SKM-1 treated with dmso at 0.1 percent for 144 hours (cell line): ENCODE data around the gene DSTN.

ENCODE experiments used
- DNase-seq: peaks from one replicate; lab custom pipeline; 2025; ENCODE audit not compliant: unreplicated experiment; lab: John Stamatoyannopoulos, UW

Gene DSTN

GRCh38 chr20:17611540-17612286, 41.8 kb downstream of the DSTN start:
- DNase-seq = no peak

- no peak for DNase-seq
These were observed 42.6 kb downstream of the DSTN start for GRCh38 chr20:17612287-17612991.

- no peak for DNase-seq
These were observed 43.1 kb downstream of the DSTN start for GRCh38 chr20:17612992-17613327.

- DNase-seq = no peak
These were observed 43.7 kb downstream of the DSTN start for GRCh38 chr20:17613328-17614175.

DNA sequence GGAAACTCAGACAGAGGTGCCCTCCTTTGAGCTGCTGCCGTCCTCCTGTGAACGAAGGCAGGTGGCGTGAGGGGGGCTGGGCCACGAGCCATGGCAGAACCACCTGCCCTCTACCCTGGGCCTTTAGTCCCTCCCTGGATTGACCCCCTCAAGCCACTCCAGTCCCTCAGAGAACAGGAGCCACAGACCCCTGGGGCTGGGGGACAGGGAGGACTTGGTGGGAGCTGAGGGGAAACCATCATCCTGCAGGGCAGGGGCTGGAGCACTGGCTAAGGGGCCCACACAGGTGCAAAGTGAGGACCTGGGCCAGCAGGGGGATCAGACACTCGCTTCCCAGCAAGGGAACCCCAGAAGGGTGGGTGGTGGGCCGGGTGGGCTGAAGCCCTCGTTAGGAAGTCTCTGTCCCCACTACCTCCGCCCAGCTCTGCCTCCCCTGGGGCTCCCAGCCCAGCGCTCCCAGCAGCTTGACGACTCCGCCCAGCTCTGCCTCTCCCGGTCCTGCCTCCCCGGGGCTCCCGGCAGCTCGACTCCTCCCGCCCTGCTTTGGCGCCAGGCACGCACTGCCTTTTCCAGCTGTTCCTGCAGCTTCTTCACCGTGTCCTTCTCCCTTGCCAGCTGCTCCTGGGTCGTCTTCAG, 44.4 kb downstream of the DSTN start:
- no peak for DNase-seq

DNA sequence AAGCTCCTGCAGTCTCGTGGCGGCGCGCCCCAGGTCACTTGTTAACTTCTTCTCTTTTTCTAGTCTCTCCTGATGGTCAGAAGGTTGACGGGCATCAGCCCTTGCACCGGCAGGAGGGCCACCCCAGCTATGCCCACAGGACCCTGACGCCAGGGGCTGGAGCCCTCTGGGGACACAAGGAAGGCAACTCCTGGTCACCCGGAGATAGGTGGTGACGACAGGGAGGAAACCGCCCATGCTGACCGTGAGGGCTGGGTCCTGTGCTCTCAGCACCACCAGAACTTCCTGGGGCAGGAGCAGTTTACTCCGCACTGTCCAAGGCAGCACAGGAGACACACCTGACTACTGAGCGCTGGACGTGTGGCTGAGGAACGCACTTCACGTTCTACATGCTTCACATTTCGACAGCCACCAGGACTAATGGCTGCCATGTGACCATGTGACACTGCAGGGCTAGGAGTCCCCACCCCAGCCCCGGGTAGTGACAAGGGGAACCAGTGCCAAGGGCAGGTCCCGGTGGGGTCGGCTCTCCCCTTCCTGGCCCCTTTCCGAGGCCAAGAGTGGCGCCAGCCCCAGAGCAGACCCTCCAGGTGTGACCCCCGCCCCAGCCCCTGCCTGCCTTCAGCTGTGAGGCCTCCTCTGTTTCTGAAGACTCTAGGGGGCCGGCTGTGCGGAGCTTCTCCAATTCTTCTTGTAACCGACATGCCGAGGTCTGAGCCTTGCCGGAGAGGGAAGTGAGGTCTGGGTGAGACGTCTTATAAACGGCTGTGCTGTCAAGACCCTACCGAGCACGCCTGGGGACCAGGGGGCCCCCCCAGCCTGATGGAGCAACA, 45.2 kb downstream of the DSTN start:
- no peak for DNase-seq

DNA sequence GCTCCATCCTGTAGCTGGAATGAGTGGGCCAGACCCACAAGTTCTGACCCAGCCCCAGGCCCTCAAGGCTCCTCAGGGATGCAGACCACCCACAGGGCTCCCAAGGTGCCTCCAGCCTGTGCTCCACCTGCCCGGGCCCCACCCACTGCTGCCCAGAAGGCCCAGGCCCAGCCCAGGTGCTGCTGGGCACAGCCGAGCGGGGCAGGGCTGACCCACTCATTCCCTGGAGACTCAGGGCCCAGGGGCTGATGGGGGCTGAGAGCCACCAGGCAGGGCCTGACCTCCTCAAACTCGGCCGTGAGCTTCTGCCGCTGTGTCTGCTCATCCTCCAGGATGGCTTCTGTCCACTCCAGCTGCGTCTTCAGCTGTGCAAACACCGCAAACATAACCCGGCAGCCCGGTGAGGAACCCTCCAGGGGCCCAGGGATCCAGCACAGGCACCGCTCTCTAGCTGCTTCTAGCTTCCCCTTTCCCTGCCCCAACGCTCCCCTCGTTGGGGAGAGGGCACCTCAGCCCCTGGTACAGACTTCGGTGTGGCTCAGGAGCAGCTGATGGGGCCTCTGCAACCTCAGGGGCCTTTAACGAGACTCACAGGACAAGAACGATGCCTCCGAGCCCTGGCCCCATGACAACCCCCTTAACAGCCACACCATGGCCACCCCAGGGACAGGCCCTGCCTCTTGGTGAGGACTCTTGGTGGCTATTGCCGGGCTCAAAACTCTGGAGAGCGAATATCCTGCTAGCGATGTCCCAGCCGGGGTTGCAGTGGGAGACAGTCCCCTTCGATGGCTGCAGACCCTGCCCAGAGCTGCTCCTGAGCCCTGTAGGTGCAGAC, 46.0 kb downstream of the DSTN start:
- no peak for DNase-seq

- no peak for DNase-seq
These were observed 46.8 kb downstream of the DSTN start for GRCh38 chr20:17616480-17617211.

GRCh38 chr20:17617212-17617867, 47.5 kb downstream of the DSTN start:
- DNase-seq = no peak

DNA sequence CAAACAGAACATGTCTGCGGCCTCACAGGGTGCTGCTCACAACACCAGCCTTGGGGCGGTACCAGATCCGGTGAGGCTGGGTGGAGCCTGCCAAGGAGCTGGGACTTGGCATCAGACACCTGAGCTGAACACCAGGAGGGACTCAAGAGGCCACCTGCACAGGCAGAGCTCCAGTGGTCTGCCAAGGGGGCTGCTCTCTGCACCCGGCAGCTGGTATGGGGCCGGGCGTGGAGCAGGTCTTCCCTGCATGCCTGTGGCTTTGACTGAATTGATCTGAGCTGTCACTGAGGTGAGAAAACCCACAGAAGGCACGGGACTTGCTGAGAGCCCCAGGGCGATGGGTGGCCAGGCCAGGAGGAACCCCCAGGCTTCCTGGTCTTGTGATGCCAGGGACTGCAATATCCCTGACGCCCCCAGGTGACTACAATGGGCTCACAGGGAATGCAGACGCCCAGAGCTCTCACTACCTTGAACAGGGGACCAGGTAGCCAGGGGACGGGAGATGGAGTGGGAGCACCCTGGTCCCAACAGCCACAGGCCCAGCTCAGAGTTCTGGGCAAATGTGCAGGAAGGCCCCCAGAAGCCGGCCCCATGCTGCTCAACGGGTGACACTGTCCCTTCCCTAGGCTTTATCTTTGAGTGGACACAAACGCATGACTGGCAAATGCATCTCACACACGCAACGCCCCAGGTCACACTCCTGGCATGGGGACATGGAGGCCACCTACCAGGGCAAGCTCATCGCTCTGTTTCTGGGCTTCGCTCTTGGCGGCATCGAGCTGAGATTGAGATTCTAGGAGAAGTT, 48.2 kb downstream of the DSTN start:
- no peak for DNase-seq

DNA sequence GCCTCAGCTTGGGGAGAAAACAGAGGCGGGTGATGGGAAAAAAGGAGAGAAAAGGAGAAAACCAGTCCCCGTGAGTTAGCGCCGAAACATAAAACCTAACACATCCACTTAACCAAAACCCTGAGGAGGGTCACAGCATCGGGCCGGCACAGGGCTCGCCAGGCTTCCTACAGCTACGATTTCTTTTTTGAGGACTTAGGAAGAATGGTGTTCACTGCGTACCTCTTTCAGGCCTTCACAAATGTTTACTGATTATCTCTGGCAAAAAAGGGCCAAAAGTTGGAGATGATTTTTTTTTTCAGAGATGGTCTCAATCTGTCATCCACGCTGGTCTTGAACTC, 48.8 kb downstream of the DSTN start:
- DNase-seq = no peak

DNA sequence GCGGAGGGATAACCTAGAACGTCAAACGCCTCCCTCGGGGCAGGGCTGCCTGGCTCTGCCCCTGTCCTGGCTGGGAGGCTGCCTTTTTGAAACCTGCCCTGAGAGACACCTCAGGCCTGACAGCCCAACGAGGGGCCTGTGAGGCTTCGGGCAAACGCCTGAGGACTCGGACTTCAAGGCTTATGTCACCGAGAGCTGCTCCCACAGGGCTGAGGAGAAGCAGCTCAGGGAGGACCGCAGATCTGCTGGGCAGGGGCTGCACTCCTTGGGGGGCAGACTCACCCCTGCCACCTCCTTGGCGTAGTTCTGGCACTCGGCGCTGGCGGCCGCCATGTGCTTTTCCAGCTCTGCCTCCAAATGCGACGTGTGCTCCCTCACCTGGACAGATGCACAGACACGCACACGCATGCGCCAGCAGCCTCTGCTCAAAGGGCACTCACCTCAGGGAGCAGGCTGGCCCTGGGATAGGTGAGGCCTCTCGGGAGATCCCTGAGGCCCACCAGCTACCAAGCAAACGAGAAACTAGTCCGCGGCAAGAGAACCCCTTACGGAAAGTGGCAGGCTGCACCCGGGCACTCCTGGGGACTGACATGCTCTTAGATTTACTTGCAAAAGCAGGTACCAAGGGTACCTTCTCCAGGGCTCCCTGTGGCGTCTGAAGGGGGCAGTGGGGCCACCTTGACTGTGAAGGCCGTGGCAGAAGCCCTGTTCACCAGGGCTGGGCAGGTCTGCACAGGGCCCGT, 49.6 kb downstream of the DSTN start:
- DNase-seq = no peak

- DNase-seq = no peak
These were observed 50.7 kb downstream of the DSTN start for GRCh38 chr20:17620371-17621228.

GRCh38 chr20:17621229-17621968, 51.5 kb downstream of the DSTN start:
- no peak for DNase-seq

GRCh38 chr20:17622086-17622850, 52.4 kb downstream of the DSTN start:
- no peak for DNase-seq
